KMS-11 (cell line): Measurements from ENCODE around the gene PCDH12.

Experiments
- H2AFZ ChIP-seq: fragments of 200-600 bp; sonication (generic); 2 replicates; pipeline ENCODE4 v1.6.1; 2016; ENCODE audit warnings: antibody characterized with exemption, mixed run types, low read depth
- H3K27ac ChIP-seq: fragments of 200-600 bp; sonication (generic); 2 replicates; pipeline ENCODE4 v1.6.1; 2016; ENCODE audit warnings: mild to moderate bottlenecking, mixed run types
- H3K27me3 ChIP-seq: fragments of 200-600 bp; sonication (generic); 2 replicates; pipeline ENCODE4 v1.6.1; 2017; ENCODE audit warnings: mild to moderate bottlenecking, low read depth, mixed run types, moderate library complexity; ENCODE audit not compliant: insufficient read depth
- H3K36me3 ChIP-seq: fragments of 200-600 bp; sonication (generic); 2 replicates; pipeline ENCODE4 v1.6.1; 2017; ENCODE audit warnings: mild to moderate bottlenecking, mixed run types; ENCODE audit not compliant: insufficient read depth
- H3K4me1 ChIP-seq: fragments of 200-600 bp; sonication (generic); 2 replicates; pipeline ENCODE4 v1.6.1; 2016; ENCODE audit warnings: mild to moderate bottlenecking, low read depth, mixed run types; ENCODE audit not compliant: poor library complexity, severe bottlenecking
- H3K4me2 ChIP-seq: fragments of 200-600 bp; sonication (generic); 2 replicates; pipeline ENCODE4 v1.7.0; 2016; ENCODE audit warnings: mild to moderate bottlenecking, mixed run types
- H3K4me3 ChIP-seq: fragments of 200-600 bp; sonication (generic); IDR thresholded peaks from 2 replicates; pipeline ENCODE4 v1.6.1; 2017; ENCODE audit warnings: low read depth, low read length, mixed read lengths; ENCODE audit not compliant: insufficient read depth
- H3K79me2 ChIP-seq: fragments of 200-600 bp; sonication (generic); 2 replicates; pipeline ENCODE4 v1.6.1; 2016; ENCODE audit warnings: low read depth, mixed run types; ENCODE audit not compliant: insufficient read depth
- H3K9ac ChIP-seq: fragments of 200-600 bp; sonication (generic); 2 replicates; pipeline ENCODE4 v1.6.1; 2016; ENCODE audit warnings: mild to moderate bottlenecking, mixed run types
- H4K20me1 ChIP-seq: fragments of 200-600 bp; sonication (generic); 2 replicates; pipeline ENCODE4 v1.6.1; 2016; ENCODE audit warnings: mild to moderate bottlenecking, mixed run types; ENCODE audit not compliant: insufficient read depth
- TF ChIP-seq, protein P1 (sequence below): fragments of 200-600 bp; sonication (generic); conservative IDR thresholded peaks from 2 replicates; pipeline ENCODE4 v1.6.1; 2017; ENCODE audit warnings: low read depth, mild to moderate bottlenecking, antibody characterized with exemption, low read length, moderate library complexity, mixed read lengths

The PCDH12 gene

DNA sequence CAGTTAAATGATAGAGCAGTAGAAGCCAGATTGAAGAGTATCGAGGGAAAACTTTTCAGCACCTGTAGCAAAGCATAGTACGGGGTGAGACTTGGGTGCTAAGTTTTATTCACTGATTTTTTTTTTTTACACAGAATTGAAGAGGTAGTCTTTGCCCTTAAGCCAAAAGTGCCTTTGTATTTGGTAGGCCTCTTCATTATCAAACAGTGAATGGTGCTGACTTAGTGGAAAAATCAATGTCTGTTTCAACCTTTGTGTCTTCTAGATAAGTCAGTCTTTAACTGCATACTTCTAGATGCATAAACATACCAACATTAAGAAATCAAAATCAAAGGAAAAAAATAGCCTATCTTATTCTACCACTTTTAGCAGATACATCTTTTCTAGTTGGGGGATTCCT lies 24.6 kb upstream of the PCDH12 start:
- H2AFZ ChIP-seq, result no peak overlapping the region
- TF ChIP-seq, protein P1, sequence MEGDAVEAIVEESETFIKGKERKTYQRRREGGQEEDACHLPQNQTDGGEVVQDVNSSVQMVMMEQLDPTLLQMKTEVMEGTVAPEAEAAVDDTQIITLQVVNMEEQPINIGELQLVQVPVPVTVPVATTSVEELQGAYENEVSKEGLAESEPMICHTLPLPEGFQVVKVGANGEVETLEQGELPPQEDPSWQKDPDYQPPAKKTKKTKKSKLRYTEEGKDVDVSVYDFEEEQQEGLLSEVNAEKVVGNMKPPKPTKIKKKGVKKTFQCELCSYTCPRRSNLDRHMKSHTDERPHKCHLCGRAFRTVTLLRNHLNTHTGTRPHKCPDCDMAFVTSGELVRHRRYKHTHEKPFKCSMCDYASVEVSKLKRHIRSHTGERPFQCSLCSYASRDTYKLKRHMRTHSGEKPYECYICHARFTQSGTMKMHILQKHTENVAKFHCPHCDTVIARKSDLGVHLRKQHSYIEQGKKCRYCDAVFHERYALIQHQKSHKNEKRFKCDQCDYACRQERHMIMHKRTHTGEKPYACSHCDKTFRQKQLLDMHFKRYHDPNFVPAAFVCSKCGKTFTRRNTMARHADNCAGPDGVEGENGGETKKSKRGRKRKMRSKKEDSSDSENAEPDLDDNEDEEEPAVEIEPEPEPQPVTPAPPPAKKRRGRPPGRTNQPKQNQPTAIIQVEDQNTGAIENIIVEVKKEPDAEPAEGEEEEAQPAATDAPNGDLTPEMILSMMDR, result no peak
- no peaks in the 10 kb centered on the region for H3K79me2 ChIP-seq
- H3K4me3 ChIP-seq, result no peak overlapping the region
- H3K36me3 ChIP-seq, result no peaks in the 10 kb centered on the region
- H3K4me2 ChIP-seq, result no peak overlapping the region
- no peak overlapping the region for H3K9ac ChIP-seq
- no peak overlapping the region for H3K27ac ChIP-seq
- H4K20me1 ChIP-seq, result no peaks in the 10 kb centered on the region
- H3K27me3 ChIP-seq, result no peaks in the 10 kb centered on the region
- H3K4me1 ChIP-seq, result peaks cover 2% of the 10 kb centered on the region

DNA sequence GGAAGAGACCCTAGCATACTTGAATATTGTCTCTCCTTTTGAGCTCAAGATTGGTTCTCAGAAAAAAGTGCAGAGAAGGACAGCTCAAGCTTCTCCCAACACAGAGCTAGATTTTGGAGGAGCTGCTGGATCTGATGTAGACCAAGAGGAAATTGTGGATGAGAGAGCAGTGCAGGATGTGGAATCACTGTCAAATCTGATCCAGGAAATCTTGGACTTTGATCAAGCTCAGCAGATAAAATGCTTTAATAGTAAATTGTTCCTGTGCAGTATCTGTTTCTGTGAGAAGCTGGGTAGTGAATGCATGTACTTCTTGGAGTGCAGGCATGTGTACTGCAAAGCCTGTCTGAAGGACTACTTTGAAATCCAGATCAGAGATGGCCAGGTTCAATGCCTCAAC lies 20.4 kb upstream of the PCDH12 start:
- TF ChIP-seq, protein P1, result no peak
- H3K27ac ChIP-seq, result no peak overlapping the region
- peaks cover 2% of the 10 kb centered on the region for H3K4me1 ChIP-seq
- no peaks in the 10 kb centered on the region for H4K20me1 ChIP-seq
- no peaks in the 10 kb centered on the region for H3K79me2 ChIP-seq
- H3K4me2 ChIP-seq, result no peak overlapping the region
- H3K4me3 ChIP-seq, result no peak overlapping the region
- H3K36me3 ChIP-seq, result no peaks in the 10 kb centered on the region
- H3K9ac ChIP-seq, result no peak overlapping the region
- no peak overlapping the region for H2AFZ ChIP-seq
- H3K27me3 ChIP-seq, result no peaks in the 10 kb centered on the region

DNA sequence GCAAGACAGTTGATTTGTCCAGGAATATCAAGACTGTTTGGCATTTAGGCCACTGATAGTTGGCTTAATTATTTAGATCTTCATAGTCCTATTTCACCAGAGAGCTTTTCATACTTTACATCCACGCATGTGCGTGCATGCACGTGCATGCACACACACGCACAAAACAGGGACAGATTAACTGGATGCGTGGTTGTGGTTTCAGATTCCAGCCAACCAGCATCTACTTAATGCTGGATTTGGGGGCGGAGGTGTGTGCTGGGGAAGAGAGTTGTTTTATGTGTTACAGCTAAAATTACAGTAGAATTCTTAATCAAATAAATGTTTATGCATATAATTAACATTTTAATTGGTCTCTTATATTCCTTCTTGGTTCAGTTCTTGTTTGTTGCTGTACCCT lies 18.2 kb upstream of the PCDH12 start:
- Histone ChIP-seq H3K36me3 (no peaks in the 10 kb centered on the region), H3K27me3 (no peaks in the 10 kb centered on the region), H3K27ac (no peak overlapping the region), H4K20me1 (no peaks in the 10 kb centered on the region), H3K9ac (no peak overlapping the region), H3K4me1 (peaks cover 6% of the 10 kb centered on the region), H2AFZ (no peak overlapping the region), H3K79me2 (peaks cover under 1% of the 10 kb centered on the region; the same call in 1 of the 2 replicates), H3K4me3 (no peak overlapping the region), H3K4me2 (no peak overlapping the region)
- TF ChIP-seq, protein P1, result no peak

DNA sequence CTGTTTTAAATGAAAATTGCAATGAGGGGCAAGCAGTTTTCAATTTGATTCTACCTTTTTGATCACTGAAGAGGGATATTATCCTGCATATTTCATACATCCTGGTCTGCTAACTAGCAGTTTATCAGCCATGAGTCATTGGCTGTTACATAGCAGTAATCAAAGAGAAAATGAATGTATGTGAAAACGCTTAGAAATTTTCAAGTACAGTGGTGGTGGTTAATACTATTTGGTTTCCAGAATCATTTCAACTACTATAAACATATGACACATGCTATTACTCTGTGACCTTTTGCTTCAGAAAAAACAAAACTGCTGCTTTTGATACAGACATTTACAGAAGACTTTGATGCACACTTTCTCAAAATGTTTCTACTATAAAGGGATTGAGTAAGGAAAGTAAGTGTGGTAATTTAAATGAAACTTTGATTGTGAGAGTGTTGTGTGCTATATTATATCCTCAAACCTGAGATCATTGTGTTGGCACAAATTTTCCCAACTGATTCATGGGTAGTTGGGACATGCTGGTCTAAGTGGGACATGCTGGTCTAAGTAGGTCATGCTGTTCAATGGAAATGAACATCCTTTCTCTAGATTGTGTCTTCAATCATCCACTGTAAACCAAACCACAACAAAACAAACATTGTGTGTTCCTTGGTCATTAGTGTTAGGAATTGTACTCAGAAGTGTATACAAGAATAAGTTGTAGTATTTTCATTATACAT lies 16.0 kb upstream of the PCDH12 start:
- no peak overlapping the region for H3K4me3 ChIP-seq
- no peak overlapping the region for H3K27ac ChIP-seq
- peaks cover 22% of the 10 kb centered on the region for H3K4me1 ChIP-seq
- no peak overlapping the region for H3K4me2 ChIP-seq
- no peak overlapping the region for H2AFZ ChIP-seq
- H3K27me3 ChIP-seq, result no peaks in the 10 kb centered on the region
- peaks cover 14% of the 10 kb centered on the region; the same call in 1 of the 2 replicates for H3K79me2 ChIP-seq
- no peaks in the 10 kb centered on the region for H3K36me3 ChIP-seq
- no peak overlapping the region for H3K9ac ChIP-seq
- no peaks in the 10 kb centered on the region for H4K20me1 ChIP-seq
- TF ChIP-seq, protein P1, result no peak
